ENCODE measurements around the gene LCLAT1.
"Not testable (repeated sequence)": the region's sequence is repeated elsewhere in the genome, so short reads cannot be mapped to it uniquely, and the experiment has no call there.

LCLAT1 gene

DNA sequence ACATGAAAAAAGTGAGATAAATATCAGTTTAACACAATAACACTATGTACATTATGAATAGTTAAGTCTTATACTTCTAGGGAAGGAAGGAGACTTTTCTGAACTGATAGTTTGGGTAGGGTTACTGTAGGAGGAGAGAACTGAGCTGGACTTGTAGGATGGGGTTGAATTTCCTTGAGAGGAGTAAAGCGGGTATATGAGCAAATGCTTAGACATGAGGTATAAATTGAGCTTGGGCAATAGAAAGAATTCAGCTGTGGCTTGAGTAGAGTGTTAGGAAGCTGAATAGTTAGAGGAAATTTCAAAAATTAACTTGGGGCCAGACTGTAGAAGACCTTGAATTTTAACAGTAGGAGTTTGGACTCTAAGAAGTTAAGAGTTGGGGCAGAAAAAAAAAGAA lies 45.1 kb downstream of the LCLAT1 start:
- no peak for DNase-seq

DNA sequence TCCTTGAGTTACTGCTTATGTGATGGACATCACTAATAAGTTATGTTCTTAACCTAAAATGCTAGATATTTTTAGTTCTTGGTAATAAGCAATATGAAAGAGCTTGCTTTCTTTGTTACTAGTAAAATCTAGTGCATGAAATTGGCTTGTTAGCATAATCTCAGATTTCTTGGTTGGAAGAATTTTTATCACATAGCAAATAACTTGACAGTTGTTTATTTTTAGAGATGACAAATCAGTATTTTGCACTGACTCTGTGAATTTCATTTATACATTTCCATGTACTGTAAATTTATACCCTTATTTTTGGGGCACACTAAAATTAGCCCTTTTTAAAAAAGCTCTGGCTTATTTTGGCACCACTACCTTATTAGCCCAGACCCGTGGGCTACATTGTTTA lies 45.6 kb downstream of the LCLAT1 start:
- no peak for DNase-seq

DNA sequence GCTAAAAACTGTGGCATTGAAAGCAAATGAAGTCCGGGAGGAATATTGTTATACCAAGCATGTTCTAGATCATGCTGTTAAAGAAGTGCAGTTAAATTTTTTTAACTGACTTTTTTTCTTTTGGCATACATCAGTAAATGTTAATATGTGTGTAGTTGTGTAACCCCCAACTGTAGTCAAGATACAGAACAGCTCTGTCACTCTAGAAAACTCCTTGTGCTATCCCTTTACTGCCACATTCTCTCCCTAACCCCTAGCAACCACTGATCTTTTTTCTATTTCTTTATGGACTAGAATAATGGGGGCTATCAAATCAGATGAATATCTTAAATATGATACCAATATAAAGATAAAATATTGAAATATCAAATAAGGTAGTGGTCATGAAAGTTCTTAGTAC lies 46.4 kb downstream of the LCLAT1 start:
- no peak for DNase-seq

DNA sequence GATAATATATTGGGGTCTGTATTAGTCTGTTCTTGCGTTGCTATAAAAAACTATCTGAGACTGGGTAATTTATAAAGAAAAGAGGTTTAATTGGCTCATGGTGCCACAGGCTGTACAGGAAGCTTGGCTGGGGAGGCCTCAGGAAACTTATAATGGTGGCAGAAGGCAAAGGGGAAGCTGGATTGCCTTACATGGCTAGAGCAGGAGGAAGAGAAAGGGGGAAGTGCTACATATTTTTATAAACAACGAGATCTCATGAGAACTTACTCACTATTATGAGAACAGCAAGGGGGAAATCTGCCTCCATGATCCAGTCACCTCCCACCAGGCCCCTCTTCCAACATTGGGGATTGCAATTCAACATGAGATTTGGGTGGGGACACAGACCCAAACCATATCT lies 48.9 kb downstream of the LCLAT1 start:
- DNase-seq, result not testable (repeated sequence)

DNA sequence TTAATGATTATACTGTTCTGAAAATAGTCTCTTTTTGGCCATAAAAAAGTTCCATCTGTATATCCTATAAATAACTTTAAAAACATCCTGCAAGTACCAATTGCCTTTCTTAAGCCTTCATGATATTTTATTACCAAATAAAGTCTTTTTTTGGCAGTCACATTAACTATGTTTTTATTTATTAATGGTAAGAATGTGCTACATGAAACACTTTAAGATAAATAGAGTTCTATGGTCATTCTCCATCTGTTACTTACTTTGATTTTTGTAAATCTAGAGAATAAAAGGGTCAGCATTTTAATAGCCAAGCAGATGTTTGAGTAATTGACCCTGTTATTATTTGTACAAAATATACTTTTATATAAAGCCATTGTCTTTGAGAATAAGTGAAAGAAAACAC lies 52.6 kb downstream of the LCLAT1 start:
- no peak for DNase-seq

DNA sequence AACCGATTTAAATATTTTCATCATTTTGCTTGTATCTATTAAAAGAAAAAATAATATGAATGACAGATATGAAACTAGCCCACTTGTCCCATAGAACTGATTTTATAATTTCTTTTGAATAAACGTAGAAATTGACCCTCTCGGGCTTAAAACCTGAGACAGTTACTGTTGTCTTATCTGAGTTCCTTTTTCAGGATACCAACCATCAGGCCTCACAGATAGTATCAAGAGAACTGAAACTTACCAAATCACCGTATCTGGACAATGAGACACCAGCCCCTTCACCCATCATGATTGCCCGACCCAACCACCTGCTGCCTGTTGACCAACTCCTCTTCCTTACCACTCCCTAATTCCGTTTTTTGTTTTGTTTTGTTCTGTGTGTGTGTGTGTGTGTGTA lies 53.7 kb downstream of the LCLAT1 start:
- no peak for DNase-seq

DNA sequence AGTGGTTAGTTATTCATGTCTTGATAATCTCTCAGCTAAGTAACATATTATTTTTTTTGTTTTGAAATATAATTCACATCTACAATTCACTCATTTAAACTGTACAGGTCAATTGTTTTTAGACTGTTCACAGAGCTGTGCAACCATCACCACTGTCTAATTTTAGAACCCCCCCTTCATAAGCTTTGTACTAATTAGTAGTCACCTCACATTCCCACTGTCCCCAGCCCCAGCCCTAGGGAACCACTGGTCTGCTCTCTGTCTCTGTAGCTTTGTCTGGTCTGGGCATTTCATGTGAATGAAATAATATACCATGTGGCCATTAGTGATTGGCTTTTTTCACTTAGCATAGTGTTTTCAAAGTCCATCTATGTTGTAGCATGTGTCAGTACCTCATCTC lies 55.3 kb downstream of the LCLAT1 start:
- no peak for DNase-seq

DNA sequence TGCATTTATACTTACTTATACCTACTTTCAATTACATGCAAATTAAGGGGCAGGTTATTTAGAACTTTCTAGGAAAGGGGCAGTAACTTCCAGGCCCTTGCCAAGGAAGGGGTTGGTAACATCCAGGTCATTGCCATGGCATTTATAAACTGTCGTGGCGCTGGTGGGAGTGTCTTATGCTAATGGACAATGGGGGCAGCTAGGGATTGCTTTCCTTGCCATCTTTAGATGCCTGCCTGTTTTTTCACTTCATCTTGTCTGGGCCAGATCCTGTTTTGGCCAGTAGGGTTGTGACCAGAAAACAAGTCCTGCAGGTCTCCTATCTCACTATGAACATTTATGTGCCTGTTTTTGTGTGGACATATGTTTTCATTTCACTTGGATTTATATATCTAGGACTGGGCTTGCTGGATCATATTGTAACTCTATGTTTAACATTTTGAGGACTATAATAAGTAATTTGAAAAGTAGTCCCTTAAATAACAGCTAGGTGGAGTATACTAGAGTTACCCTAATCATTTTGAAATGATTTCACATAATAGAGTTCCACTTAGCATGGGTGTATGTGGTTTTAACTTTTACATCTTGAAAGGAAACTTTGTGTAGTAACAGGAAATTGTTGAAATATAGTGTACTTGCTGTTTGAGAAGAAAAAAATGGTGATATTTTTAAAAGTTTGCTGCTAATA lies 56.1 kb downstream of the LCLAT1 start:
- DNase-seq, result no peak

DNA sequence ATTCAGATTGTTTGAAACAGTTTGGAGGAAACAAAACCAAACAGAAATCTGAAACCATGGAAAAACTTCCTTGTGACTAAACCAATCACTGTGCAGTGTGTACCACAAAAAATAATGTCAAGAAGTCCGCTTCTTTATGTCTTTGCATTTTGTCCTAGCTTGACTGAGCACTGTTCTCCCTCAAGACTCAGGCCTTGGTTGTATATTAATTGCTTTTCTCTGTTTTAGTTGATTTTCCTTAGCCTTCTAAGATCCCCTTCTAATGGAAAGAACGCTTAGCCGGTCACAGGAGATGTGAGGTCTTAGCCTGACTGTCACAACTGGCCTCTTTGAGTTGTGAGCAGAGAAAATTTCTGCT lies 56.6 kb downstream of the LCLAT1 start:
- DNase-seq, result no peak

DNA sequence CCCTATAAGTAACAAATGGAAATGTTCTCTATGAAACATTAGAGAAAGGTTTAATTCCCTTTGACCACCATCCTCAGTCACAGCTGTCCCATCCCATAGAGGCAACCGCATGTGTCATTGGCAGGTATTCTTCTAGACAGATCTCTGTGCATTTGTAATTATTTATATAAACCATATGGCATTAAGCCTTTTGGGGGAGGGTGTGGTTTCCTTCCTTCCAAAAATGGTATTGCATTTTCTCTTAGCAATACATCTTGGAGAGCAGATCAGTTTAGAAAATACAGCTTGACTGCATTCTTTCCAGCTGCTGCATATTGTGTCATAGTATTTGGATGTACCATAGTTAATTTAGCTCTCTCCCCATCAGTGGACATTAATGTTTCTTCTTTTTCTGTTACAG lies 57.7 kb downstream of the LCLAT1 start:
- DNase-seq, result peak; percentile 40

DNA sequence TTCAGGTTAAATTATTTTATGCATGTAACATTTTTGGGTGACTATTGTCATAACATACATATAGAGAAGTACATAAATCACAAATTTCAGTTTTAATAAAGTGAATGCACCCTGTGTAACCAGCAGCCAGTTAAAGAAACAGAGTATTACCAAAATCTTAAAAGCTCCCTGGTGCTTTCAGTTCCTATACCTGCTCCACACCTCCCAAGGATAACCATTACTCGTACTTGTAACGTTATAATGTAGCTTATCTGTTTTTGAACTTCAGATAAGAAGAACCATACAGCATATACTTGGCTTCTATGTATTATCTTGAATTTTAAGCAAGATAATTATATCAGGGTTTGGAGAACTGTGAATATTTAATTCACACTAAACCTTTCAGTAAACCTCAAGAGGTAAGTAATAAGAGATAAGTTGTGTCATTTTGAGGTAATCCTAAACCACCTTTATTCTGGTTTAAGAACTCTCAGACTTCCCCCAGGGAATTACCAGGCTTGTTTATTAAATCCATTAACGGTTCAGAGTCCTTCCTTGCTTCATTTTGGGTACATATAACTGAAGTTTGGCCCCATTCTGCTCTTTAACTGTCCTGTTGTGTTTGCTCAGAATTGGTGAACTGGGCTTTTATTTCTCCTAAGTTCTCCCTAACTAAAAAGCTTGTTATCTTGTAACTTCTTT lies 58.6 kb downstream of the LCLAT1 start:
- DNase-seq, result peak; percentile 8

DNA sequence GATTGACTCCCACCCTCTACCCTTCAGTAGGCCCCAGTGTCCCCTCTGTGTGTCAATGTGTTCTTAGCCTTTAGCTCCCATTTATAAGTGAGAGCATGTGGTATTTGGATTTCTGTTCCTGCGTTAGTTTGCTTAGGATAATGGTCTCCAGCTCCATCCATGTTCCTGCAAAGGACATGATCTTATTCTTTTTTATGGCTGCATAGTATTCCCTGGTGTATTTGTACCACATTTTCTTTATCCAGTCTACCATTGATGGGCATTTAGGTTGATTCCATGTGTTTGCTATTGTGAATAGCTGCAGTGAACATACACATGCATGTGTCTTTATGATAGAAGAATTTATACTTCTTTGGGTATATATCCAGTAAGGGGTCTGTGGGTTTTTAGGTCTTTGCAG lies 60.4 kb downstream of the LCLAT1 start:
- DNase-seq, result not testable (repeated sequence)

DNA sequence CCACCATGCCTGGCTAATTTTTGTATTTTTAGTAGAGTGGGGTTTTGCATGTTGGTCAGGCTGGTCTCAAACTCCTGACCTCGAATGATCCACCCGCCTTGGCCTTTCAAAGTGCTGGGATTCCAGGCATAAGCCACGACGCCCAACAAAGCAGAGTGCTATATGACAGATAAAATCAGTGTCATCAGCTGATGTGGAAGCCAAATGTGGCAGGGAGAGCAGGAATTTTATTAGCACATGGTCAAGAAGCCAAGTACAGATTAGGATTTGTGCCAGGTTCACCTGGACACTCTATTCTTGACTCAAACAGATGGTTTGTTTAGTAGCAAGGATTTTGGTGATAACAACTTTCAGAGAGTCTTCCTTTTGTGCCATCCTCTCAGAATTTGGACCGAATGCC lies 62.7 kb downstream of the LCLAT1 start:
- DNase-seq, result no peak

DNA sequence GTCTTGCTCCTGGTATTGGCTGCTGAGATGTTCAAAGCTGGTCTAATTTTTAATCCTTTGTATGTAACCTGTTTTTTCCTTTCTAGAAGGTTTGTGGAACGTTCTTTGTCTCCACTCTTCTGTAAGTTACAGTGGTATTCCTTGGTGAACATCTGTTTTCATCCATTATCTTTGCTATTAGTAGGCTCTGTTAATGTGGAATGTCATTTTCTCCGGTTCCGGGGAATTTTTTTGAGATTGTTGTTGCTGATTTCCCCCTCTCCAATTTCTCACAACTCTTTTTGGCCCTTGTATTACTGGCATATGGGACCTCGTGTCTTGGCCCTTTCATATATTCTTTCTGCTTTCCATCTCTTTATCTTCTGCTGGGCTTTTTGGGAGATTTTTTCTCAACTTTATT lies 63.4 kb downstream of the LCLAT1 start:
- DNase-seq, result no peak

DNA sequence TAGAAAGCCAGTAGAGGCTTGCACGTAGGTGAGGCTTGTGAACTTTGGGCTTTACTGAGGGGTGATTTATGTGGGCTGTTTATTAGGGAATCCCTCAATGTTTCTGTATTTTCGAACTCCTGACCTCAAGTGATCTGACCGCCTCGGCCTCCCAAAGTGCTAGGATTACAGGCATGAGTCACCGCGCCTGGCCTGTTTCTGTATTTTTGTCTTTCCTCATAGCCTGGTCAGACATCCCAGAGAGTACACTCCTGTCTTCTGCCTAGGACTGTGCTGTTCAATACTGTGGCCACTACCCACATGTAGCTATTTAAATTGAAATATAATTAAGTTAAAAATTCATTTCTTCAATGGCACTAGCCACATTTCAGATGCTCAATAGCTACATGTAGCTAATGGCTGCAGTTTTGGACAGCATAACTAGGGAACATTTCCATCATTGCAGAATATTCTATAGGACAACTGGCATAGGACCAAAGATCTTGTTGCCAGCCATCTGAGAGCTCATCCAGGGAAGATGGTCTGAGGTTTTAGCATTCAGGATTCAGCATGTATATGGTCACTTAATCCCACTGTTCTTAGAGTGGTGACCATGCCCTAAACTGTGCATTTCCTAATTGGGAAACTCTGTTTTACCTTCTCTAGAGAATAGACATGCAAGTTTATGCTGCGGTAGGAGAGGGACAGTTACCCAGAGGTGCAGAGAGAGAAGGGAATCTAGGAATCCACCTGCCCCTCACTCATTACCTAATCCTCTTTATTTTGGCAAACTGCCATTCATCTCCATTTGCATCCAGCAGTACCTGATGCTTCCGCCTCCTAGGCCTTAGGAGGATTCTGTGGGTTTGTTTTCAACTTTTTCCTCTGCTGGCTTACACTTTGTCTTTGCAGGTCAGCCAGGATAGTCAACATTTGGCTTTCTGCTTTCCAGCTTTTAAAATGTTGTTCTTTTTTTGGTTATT lies 64.4 kb downstream of the LCLAT1 start:
- DNase-seq, result no peak

DNA sequence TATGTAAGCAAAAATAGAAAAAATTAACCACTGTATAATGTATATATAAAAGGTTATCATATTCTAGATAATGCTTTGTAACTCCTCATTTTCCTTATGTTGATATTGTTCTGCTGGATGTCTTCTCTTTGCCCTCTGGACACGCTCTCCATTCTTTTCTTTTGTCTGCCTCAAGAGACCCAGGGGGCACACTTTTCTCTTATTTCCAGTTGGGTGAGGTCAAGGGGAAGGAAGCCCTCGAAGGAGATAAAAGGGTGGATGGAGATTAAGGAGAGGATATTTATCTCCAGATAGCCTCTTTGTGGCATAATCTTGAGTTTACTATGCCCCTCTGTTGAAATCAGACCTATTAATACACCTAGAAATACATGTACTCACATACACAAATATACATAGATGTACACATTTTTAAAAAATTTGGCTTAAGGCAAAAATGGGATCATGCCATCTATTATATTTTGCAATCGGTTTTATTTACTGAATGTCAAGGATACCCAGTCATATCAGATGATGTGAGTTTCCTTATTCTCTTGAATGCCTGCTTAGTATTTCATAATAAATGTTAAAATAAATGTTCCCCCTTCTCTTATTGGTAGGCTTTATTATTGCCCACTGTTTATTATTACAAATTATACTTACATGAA lies 65.3 kb downstream of the LCLAT1 start:
- DNase-seq, result no peak

DNA sequence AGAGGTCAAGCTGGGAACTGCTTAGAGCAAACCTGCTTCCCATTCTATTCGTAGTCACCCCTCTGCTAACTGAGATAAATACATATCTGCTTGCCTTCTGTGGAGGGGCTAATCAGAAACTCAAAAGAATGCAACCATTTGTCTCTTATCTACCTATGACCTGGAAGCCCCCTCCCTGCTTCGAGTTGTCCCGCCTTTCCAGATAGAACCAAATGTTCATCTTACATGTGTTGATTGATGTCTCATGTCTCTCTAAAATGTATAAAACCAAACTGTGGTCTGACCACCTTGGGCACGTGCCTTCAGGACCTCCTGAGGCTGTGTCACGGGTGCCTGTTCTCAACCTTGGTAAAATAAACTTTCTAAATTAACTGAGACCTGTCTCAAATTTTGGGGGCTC lies 66.6 kb downstream of the LCLAT1 start:
- not testable (repeated sequence) for DNase-seq

DNA sequence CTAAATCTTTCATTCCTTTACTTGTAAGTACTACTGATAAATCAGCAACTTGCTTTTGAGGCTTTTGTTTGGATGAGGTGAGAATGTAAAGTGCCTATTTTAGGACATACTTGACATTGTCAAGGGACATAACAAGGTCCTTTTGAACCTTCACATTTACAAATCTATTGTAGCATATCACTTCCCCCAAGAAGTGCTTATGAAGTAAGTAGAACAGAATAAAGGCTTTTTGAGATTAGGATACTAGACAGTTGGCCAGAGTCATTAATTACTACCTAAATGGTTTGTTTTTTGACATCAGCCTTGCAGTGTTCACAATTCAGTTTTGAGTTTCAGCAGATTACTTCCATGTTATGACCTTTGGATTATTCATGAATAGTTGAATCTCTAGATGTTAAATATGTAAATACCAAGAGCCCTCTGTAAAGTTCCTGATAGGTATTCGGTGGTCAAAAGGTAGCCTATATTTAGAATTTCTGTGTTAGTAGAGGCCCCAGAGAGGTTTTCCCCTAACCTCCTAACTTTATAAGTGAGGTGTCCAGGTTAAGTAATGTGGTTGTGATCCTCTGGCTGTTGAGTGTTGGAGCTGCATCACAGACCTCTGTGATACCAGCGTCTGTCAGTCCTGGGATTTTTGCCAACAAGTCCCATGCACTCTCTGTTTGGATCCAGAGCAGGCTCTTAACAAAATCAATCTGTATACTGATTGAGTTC lies 67.2 kb downstream of the LCLAT1 start:
- peak; percentile 62 for DNase-seq

DNA sequence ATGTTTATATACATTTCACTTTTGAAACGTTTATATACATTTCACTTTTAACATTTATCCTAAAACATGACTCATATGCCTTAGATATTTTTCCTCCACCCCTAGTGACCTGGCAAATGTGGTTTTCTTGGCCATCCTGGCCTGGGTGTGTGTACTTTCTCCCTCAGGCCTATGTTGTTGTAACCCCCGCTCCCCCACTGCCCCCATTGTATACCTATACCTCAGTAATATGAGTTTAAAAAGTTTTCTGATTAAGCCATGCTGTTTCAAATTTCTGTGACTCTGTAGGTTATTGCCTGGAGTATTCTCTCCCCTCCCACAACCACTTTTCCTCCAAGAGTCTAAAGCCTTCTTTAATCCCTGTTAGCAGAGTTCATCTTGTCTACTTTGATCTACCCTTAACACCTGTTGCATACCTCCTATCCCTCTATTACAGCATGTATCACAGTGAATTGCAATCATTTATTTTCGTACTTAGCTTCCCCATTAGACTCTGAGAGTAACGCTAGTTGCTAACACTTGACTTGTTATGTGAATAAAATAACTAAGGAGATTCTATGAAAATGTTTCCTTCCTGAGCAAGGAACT lies 67.9 kb downstream of the LCLAT1 start:
- DNase-seq, result no peak

DNA sequence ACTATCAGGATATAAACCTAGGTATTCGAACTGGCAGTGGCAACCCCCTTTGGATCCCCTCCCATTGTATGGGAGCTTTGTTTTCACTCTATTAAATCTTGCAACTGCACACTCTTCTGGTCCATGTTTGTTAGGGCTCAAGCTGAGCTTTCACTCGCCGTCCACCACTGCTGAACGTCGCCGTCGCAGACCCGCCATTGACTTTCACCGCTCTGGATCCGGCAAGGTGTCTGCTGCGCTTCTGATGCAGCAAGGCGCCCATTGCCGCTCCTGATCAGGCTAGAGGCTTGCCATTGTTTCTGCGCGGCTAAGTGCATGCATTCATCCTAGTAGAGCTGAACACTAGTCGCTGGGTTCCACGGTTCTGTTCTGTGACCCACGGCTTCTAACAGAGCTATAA lies 69.1 kb downstream of the LCLAT1 start:
- DNase-seq, result no peak

DNA sequence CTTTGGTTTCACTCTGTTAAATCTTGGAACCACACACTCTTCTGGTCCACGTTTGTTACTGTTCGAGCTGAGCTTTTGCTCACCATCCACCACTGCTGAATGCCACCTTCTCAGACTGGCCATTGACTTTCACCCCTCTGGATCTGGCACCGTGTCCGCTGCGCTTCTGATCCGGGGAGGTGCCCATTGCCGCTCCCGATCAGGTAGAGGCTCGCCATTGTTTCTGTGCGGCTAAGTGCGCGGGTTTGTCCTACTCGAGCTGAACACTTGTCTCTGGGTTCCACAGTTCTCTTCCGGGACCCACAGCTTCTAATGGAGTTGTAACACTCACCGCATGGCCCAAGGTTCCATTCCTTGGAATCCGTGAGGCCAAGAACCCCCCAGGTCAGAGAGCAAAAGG lies 72.8 kb downstream of the LCLAT1 start:
- no peak for DNase-seq

DNA sequence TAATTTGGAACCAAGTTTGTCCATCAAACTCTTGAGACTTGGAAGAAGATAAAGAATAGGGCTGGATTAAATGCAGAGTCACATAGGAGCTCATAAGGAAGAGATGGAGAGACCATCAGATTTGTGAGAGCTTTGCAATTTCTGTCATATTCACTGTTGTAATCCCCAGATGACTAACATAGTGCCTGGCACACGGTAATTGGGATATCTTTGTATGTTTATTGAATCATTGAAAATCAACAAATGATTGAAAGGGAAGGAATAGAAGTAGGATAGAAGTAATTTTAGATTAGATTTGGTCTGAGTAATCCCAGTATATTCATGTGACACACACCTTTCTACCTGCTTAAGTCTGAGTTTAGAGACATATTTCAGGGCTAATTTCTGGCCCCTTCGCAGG lies 75.4 kb downstream of the LCLAT1 start:
- no peak for DNase-seq
